Panc1 (cell line): ENCODE data around the gene NGF.

Source experiments
- POLR2AphosphoS5 ChIP-seq: IDR thresholded peaks from 2 replicates; pipeline ENCODE4 v1.6.1; 2012; ENCODE audit warnings: mild to moderate bottlenecking, low read depth, low read length, moderate library complexity
- SIN3A ChIP-seq: IDR thresholded peaks from 2 replicates; pipeline ENCODE4 v1.6.1; 2012; ENCODE audit warnings: low read depth, mild to moderate bottlenecking, low read length, moderate library complexity, borderline replicate concordance; ENCODE audit not compliant: insufficient read depth
- TF ChIP-seq, protein P1 (sequence below): fragments of 450-650 bp; IDR thresholded peaks from 2 replicates; pipeline ENCODE4 v1.5.1; 2017; ENCODE audit warnings: mild to moderate bottlenecking

DNA sequence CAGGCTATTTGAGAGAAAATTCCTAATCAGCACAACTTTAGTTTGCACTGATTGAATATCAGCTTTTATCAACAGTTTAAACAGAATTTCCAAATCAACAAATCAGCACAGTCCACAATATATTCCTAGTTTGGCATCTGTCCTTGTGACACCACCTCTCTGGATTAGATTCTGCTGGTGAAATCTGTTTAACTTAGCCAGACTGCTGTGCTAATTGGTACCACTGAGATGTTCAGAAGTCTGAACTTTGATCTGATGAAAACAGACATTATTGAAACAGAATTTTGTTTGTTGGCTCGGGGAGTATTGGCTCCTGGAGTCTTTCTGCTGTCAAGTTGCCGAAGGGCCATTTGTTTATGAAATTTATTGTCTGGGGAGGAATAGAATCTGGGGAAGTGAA is 17.0 kb upstream of the NGF start:
- TF ChIP-seq, protein P1, sequence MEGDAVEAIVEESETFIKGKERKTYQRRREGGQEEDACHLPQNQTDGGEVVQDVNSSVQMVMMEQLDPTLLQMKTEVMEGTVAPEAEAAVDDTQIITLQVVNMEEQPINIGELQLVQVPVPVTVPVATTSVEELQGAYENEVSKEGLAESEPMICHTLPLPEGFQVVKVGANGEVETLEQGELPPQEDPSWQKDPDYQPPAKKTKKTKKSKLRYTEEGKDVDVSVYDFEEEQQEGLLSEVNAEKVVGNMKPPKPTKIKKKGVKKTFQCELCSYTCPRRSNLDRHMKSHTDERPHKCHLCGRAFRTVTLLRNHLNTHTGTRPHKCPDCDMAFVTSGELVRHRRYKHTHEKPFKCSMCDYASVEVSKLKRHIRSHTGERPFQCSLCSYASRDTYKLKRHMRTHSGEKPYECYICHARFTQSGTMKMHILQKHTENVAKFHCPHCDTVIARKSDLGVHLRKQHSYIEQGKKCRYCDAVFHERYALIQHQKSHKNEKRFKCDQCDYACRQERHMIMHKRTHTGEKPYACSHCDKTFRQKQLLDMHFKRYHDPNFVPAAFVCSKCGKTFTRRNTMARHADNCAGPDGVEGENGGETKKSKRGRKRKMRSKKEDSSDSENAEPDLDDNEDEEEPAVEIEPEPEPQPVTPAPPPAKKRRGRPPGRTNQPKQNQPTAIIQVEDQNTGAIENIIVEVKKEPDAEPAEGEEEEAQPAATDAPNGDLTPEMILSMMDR = no peak
- TF ChIP-seq SIN3A (no peak), POLR2AphosphoS5 (no peak)
